ENCODE data around the gene SPRR1B.

Gene SPRR1B

GRCh38 chr1:153070243-153070642 is 39.2 kb downstream of the SPRR1B start:
- no peak for DNase-seq
- Mint-ChIP-seq H3K27ac (no peak overlapping the region), H3K27me3 (no peaks in the 10 kb centered on the region), H3K4me3 (no peak overlapping the region), H3K4me1 (no peaks in the 10 kb centered on the region), H3K36me3 (no peaks in the 10 kb centered on the region), H3K9me3 (no peaks in the 10 kb centered on the region)
- CTCF ChIA-PET, result no interaction called here

GRCh38 chr1:153071511-153071910 is 40.5 kb downstream of the SPRR1B start, which contains the start of gene SPRR2B:
TSS of gene SPRR2B (minus strand) at chr1:153071611. CDS start at chr1:153070839, 772 bp downstream.
- Mint-ChIP-seq H3K4me1 (no peaks in the 10 kb centered on the region), H3K4me3 (no peak within 1 kb of the TSS), H3K27ac (no peak within 1 kb of the TSS), H3K27me3 (no peaks in the 10 kb centered on the region), H3K9me3 (no peaks in the 10 kb centered on the region), H3K36me3 (no peaks in the 10 kb centered on the region)
- DNase-seq, result no peak
- CTCF ChIA-PET, result no interaction called here

GRCh38 chr1:153072806-153073726 is 42.1 kb downstream of the SPRR1B start:
- DNase-seq, result no peak
- no peaks in the 10 kb centered on the region for H3K9me3 Mint-ChIP-seq
- H3K4me3 Mint-ChIP-seq, result no peak overlapping the region
- CTCF ChIA-PET, result no interaction called here
- H3K27ac Mint-ChIP-seq, result no peak overlapping the region
- H3K27me3 Mint-ChIP-seq, result no peaks in the 10 kb centered on the region
- H3K4me1 Mint-ChIP-seq, result no peaks in the 10 kb centered on the region
- no peaks in the 10 kb centered on the region for H3K36me3 Mint-ChIP-seq

GRCh38 chr1:153081736-153082135 is 50.7 kb downstream of the SPRR1B start:
- H3K27me3 Mint-ChIP-seq, result no peaks in the 10 kb centered on the region

More at GRCh38 chr1:153081736-153082135, 50.7 kb downstream of the SPRR1B start:
- CTCF ChIA-PET, result no interaction called here
- Mint-ChIP-seq H3K27ac (no peak overlapping the region), H3K9me3 (no peaks in the 10 kb centered on the region), H3K36me3 (peaks cover 1% of the 10 kb centered on the region), H3K4me1 (no peaks in the 10 kb centered on the region), H3K4me3 (no peak overlapping the region)
- no peak for DNase-seq
